Measurements from ENCODE around the gene CXCL9.
A peak's percentile ranks its signal among the peaks of the same experiment; 100 is the strongest.
"Not testable (repeated sequence)": the region's sequence is repeated elsewhere in the genome, so short reads cannot be mapped to it uniquely, and the experiment has no call there.

Gene CXCL9

DNA sequence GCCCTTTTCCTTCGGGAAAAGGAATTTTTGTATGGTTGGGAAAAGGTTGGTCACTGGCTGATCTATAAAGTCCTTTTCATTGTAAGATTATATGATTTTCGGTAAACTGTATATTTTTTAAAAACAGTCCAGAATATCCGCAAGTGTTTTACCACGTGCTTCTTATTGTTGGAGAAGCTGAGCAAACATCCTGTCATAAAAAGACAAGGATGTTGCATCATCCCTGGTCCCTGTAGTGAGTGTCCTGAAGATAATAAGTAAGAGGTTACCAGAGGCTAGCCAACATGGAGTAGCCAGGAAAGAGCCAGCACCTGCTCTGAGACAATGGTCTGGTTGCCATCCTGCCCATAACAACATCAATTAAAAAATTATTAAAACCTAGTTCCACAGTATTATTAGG, 5.1 kb downstream of the CXCL9 start:
- no peak for DNase-seq (ENCODE audit: extremely low read depth, low read depth)
- H3K4me3 ChIP-seq (replicated peaks; ENCODE audit: low read depth, low read length), result no peak overlapping the region
- TF ChIP-seq, protein P1, sequence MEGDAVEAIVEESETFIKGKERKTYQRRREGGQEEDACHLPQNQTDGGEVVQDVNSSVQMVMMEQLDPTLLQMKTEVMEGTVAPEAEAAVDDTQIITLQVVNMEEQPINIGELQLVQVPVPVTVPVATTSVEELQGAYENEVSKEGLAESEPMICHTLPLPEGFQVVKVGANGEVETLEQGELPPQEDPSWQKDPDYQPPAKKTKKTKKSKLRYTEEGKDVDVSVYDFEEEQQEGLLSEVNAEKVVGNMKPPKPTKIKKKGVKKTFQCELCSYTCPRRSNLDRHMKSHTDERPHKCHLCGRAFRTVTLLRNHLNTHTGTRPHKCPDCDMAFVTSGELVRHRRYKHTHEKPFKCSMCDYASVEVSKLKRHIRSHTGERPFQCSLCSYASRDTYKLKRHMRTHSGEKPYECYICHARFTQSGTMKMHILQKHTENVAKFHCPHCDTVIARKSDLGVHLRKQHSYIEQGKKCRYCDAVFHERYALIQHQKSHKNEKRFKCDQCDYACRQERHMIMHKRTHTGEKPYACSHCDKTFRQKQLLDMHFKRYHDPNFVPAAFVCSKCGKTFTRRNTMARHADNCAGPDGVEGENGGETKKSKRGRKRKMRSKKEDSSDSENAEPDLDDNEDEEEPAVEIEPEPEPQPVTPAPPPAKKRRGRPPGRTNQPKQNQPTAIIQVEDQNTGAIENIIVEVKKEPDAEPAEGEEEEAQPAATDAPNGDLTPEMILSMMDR (IDR thresholded peaks at IDR 0.05; ENCODE audit: low read depth, low read length, missing control alignments), result no peak

DNA sequence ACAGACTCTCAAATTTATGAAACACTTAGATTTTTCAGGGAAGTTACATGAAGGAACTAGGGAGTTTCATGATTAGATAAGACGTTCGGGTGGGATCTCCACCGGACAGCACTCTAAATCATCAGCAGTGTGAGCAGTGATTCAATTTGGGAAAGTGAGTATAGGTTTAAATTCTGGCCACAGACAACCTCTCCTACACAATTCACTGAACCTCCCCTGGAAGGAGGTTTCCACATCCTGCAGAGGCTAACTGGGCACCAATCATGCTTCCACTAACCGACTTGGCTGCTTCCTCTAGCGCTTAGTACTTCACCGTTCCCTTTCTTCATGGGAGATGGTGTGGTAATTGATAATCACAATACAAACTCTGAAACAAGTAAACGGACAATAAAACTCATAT, 5.6 kb downstream of the CXCL9 start:
- TF ChIP-seq, protein P1 (IDR thresholded peaks at IDR 0.05; ENCODE audit: low read depth, low read length, missing control alignments), result no peak
- H3K4me3 ChIP-seq (replicated peaks; ENCODE audit: low read depth, low read length), result no peak overlapping the region
- no peak for DNase-seq (ENCODE audit: extremely low read depth, low read depth)

DNA sequence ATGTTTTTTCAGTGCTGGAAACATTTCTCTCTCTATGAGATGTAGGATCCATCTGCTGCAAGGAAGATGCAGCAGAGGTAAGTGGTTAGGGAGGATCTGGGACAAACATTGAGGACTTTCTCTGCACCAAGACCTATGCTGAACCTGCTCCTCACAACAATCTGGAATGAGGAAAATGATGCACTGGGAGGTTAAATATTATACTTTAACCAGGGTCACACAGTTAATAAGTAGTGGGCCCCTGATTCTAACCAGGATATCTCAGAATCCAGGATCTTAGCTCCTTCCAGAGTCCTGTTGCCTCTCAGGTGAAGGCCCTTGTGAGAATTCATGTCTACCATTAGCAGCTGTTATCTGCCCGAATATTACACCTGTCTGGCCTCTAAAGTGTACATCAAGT, 7.0 kb downstream of the CXCL9 start:
- TF ChIP-seq, protein P1 (IDR thresholded peaks at IDR 0.05; ENCODE audit: low read depth, low read length, missing control alignments), result no peak
- DNase-seq (ENCODE audit: extremely low read depth, low read depth), result no peak
- H3K4me3 ChIP-seq (replicated peaks; ENCODE audit: low read depth, low read length), result no peak overlapping the region

DNA sequence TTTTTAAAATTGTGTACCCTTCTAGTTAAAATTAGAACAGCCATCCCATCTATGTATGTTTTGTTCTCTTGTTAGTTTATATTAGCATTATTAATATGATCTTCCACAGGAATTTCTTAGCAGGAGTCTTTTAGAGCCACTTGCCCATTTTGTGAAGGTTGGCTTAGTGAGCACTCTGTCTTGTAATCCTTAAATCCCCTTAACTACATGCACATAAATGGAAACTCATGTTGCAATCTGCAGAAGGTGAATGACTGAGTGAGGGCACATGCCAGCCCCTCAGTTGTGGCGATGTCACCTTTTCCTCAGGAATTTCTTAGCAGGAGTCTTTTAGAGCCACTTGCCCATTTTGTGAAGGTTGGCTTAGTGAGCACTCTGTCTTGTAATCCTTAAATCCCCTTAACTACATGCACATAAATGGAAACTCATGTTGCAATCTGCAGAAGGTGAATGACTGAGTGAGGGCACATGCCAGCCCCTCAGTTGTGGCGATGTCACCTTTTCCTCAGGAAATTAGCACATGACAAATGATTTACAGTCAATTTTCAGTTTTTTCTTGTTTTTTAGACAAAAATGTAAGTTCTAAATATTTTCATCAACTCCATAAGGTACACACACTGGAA, 8.7 kb downstream of the CXCL9 start:
- not testable (repeated sequence) for H3K4me3 ChIP-seq (replicated peaks; ENCODE audit: low read depth, low read length); DNase-seq (ENCODE audit: extremely low read depth, low read depth)

DNA sequence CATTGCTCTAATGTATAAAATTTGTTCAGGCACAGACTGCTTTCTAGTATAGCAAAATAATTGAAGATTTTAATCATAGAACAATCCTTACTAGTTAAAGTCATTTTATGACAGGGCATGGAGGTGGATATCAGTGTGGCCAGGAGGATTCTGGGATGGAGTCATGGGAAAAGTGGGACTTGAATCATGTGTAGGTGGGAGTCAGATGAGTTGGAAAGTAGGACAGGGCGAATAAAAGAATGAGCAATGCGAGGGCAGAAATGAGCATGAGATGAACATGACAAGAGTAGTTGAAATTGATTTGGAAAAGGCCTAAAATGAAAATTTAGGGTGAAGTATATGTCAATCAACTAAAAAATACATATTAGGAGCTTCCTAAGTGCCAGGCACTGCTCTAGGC, 9.4 kb downstream of the CXCL9 start:
- TF ChIP-seq, protein P1 (IDR thresholded peaks at IDR 0.05; ENCODE audit: low read depth, low read length, missing control alignments), result no peak
- no peak overlapping the region for H3K4me3 ChIP-seq (replicated peaks; ENCODE audit: low read depth, low read length)
- DNase-seq (ENCODE audit: extremely low read depth, low read depth), result no peak

DNA sequence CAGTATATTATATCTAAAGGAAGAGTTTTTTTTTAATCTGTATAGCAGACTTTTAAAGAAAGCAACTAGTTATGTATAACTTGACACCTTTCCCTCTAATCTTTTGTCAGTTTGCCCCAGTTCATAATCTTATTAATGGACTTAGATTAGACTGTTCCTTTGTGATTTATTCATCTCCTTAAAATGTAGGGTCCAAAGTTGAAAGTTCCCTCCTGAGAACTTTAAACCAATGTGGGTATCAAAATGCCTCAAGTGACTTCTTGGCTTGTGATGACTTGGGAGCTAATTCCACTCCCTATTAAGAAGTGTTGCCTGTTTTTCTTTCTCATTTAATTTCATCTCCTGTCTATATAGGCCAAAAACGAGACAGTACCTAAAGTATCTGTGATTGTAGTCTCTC, 10.2 kb downstream of the CXCL9 start:
- TF ChIP-seq, protein P1 (IDR thresholded peaks at IDR 0.05; ENCODE audit: low read depth, low read length, missing control alignments), result no peak
- H3K4me3 ChIP-seq (replicated peaks; ENCODE audit: low read depth, low read length), result no peak overlapping the region
- DNase-seq (ENCODE audit: extremely low read depth, low read depth), result no peak

DNA sequence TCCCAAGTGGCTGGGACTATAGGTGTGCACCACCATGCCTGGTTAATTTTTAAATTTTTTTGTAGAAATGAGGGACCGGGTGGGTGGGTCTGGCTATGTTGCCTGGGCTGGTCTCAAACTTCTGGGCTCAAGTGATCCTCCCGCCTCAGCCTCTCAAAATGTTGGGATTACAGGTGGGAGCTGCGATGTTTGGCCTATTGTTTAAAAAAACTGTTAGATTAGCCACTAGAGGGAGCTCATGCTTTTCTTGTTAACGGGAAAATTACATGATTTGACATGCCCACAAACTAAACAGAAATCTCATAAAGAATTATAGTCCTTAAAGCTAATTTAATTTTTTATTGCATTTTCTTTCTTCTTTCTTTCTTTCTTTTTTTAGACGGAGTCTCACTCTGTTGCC, 11.6 kb downstream of the CXCL9 start:
- TF ChIP-seq, protein P1 (IDR thresholded peaks at IDR 0.05; ENCODE audit: low read depth, low read length, missing control alignments), result peak; percentile 31
- peak; percentile 43 for DNase-seq (ENCODE audit: extremely low read depth, low read depth)
- no peak overlapping the region for H3K4me3 ChIP-seq (replicated peaks; ENCODE audit: low read depth, low read length)

All from HFF-Myc (cell line).